Neural progenitor cell (in vitro differentiated cells): ENCODE measurements around the gene PKHD1.

Experiments
- CTCF ChIP-seq: fragments of 200-600 bp; sonication (generic); IDR thresholded peaks from 2 replicates; pipeline ENCODE4 v1.5.1; 2017; ENCODE audit warnings: antibody characterized with exemption, mild to moderate bottlenecking
- EZH2 ChIP-seq: fragments of 200-600 bp; sonication (generic); IDR thresholded peaks from 2 replicates; pipeline ENCODE4 v1.6.1; 2017; ENCODE audit warnings: antibody characterized with exemption, mild to moderate bottlenecking, moderate library complexity

- TF ChIP-seq CTCF, result no peak
- TF ChIP-seq EZH2, result no peak
Observed at GRCh38 chr6:52061481-52061880, 25.9 kb downstream of the PKHD1 start.
